Activated naive CD4-positive, alpha-beta T cell treated with anti-CD3 and anti-CD28 coated beads, Interleukin-2, amount 50 U/mL, for 16 hours (primary cell): ENCODE measurements around the gene COL4A4.

ENCODE experiments used
- DNase-seq: peaks from one replicate; pipeline ENCODE4 v3.0.0-alpha.2; 2020

The COL4A4 gene

GRCh38 chr2:227029426-227030105 is 134.4 kb downstream of the COL4A4 start:
- no peak for DNase-seq

GRCh38 chr2:227025510-227025909 is 138.5 kb downstream of the COL4A4 start:
- DNase-seq: no peak

DNA sequence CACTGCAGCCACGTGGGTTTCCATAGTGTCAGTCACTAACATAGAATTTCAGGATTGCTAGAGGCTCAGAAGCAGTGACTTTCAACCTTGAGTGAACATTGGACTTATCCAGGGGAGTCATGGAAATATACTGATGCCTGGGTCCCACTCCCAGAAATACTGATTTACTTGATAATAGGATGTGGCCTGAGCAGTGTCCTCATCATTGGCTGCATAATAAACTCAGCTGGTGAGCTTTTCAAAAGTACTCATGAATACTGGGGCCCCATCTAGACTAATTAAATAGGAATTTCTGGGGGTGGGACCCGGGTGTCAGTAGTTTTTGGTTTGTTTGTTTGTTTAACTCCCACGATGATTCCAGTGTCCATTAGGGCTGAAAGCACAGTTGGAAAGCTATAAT is 141.4 kb downstream of the COL4A4 start:
- DNase-seq: no peak

GRCh38 chr2:227020416-227020815 is 143.6 kb downstream of the COL4A4 start:
- DNase-seq: no peak

- no peak for DNase-seq
These were observed 147.1 kb downstream of the COL4A4 start for GRCh38 chr2:227016894-227017293.

DNA sequence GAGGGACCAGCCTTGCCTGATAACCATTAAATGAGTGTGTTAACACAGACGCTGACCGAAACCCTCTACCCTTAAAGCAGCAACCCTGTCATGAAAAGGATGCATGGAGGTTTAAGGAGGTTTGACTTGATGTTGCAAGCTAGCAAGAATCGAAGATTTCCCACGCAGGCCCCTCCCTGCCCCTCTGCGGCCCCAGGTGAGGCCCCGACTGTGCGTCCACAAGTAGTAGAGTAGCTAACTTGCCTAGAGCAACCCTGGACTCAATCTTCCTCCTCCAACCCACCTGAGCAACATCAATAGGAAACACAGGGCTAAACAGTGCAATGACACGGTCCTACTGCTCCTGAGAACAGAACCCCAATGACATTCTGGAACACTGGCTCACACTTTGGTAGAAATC is 150.1 kb downstream of the COL4A4 start:
- DNase-seq: no peak

DNA sequence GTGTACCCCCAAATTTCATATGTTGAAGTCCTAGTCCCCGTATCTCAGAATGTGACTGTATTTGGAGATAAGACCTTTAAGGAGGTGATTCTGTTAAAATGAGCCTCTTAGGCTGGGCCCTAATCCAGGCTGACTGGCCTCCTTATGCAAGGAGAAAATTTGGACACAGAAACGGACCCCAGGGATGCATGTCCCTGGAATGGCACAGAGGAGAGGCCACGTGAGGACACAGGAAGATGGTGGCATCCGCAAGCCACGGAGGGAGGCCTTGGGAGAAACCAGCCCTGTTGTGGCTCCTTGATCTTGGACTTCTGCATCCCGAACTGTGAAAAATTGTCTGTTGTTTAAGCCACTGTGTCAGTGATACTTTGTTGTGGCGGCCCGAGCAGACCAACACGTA is 150.7 kb downstream of the COL4A4 start:
- no peak for DNase-seq

GRCh38 chr2:227010433-227010832 is 153.6 kb downstream of the COL4A4 start:
- DNase-seq: no peak

GRCh38 chr2:227007940-227008339 is 156.1 kb downstream of the COL4A4 start:
- DNase-seq: no peak

- DNase-seq: no peak
These were observed 156.9 kb downstream of the COL4A4 start for GRCh38 chr2:227007148-227007547.

- no peak for DNase-seq
These were observed 157.7 kb downstream of the COL4A4 start for GRCh38 chr2:227006189-227006897.

DNA sequence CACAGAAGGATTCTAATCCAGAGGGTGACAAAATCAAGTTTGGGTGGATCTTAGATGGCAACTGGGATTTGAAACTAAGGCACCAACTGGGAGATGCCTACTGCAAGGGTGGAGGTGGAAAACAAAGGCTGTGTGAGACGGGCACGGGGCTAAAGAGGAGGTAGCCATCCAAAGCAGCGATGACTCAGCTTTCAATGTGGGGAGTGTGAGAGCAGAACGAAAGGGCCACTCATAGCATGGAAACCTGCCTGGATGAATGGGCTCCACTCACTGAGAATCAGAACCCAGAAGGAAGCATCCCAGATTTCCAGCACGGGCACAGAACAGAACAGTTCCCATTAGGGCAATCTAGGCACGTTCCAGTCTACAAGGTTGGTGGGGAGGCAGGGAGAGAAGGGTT is 159.5 kb downstream of the COL4A4 start:
- no peak for DNase-seq

- DNase-seq: no peak
These were observed 163.9 kb downstream of the COL4A4 start for GRCh38 chr2:227000123-227000522.

DNA sequence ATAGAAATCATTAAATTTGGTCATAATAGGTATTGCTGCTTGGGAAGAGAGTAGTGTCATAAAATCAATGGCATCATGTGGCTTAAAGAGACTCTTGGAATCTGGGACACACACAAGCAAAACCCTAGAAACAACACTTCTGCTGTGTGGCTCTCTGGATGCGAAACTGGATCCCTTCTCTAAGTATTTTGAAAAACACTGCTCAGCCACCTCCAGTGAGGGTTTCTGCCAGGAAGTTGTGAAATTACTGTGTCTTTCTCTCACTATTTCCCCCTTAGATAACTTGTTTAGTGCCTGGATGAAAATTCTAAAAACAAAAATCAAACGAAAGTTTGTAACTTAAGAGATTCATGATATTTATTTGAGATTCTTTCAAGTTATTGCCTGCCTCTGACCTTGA is 164.3 kb downstream of the COL4A4 start:
- DNase-seq: no peak

GRCh38 chr2:226995625-226996041 is 168.4 kb downstream of the COL4A4 start:
- no peak for DNase-seq

- no peak for DNase-seq
These were observed 169.2 kb downstream of the COL4A4 start for GRCh38 chr2:226994775-226995174.

DNA sequence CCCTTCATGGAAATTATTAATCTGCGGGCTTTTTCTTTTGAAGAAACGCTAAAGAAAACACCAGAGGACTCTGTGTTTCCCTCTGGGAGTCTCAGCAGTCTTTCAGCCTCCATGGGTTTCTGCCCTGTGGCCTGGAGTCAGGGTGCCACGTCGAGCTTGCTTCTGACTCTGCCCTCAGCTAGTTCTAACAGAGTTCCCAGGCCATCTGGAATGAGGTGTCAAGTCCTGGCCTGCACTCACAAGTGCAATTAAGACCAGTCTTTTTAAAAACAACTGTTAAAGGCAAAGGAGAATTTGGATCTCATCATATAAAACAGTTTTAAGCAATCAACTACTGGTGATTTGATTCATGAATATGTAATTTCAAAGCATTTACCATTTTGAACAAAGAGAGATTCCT is 170.8 kb downstream of the COL4A4 start:
- no peak for DNase-seq

GRCh38 chr2:226991663-226992062 is 172.3 kb downstream of the COL4A4 start:
- no peak for DNase-seq

- no peak for DNase-seq
These were observed 178.4 kb downstream of the COL4A4 start for GRCh38 chr2:226985583-226985946.

DNA sequence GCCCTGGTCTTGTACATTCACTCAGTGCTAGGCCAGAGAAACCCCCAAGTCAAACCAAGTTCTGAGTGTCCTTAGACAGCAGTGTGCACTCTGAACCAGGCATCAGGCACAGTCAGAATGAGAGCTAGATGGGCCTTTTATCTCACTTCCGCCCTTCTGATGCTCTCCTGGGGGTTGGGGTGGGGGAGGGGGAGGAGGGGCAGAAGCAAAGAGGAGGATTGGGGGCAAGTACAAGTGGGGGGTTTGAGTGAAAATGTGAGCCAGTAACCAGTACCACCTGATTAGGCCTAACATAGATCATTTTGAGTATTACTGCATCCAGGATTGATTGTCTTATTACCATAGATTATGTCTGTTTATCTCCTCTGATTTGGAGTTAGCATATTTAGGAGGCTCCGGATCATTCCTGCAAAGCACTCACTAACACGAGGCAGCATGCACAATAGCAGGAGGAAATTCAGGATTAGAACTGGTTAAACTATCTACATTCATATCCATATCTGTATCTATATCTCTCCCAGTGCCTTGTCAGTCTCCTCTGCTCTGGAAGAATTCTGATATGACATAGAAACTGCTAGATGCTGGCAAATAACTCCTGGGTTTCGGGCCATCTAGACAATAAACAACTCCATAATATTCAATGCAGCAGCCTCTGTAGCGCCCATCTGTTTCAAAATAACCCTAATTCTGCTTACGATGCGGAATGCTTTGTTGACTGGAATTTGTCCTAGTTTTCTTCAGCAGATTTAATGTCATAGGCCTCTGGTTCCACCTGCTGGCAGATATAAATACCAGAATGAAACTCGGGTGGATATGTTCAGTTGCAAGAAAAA is 179.0 kb downstream of the COL4A4 start:
- no peak for DNase-seq

GRCh38 chr2:226983895-226984749 is 179.9 kb downstream of the COL4A4 start:
- no peak for DNase-seq

DNA sequence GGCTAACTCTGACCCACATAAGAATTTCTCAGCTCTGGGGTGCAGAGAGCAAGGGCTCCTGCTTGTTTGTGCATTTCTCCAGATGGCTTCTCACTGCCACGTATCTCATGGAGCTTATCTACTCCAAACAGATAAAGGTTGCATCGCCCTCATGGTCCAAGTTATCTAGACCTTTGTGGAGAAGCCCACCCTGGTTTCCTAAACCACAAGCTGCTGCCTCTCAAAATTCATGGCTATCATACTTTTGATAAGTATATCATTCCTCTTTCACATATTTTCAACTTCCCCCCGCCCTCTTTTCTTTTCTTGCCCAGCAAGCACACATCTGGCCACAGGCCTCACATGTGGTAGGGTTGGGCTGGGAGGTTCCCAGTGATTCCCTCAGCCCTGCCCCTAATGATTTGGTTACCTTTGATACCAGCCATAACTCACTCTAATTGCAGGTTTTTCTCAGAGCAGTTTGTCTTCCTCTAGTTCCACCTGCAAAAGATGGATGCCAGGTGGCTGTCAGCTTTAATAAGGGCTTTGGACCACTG is 182.1 kb downstream of the COL4A4 start:
- DNase-seq: no peak

- DNase-seq: no peak
These were observed 185.0 kb downstream of the COL4A4 start for GRCh38 chr2:226979004-226979403.
